ENCODE results near the gene BARD1.

Gene BARD1

DNA sequence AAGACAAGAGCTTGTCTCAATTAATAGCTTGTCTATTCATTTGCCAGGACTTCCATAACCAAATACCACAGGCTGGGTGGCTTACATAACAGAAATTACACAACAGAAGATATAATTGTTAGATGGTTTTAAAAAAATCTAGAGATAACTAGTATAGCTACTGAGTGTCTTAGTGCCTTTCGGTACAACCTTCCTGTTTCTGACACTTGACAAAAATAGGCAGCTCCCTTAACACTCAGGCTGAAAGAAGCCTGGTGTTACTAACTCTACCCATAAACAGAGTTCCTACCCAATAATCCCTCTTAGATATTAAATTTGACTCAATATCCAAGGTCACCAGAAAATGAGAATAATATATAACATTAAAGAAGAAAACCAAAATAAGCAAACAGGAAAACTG is 129.7 kb downstream of the BARD1 start:
- H3K27ac ChIP-seq (ENCODE audit: low read depth, low read length), result no peak overlapping the region
- H3K36me3 ChIP-seq (ENCODE audit: control insufficient read depth, low read length), result no peaks in the 10 kb centered on the region
- H3K27me3 ChIP-seq (ENCODE audit: control insufficient read depth, low read length), result no peaks in the 10 kb centered on the region
- no peaks in the 10 kb centered on the region for H3K4me1 ChIP-seq (ENCODE audit: control insufficient read depth, low read length)
- H3F3A ChIP-seq (ENCODE audit: control insufficient read depth, insufficient read depth), result no peaks in the 10 kb centered on the region
- H3K4me2 ChIP-seq (ENCODE audit: low read length), result no peak overlapping the region
- H3K79me2 ChIP-seq (ENCODE audit: control insufficient read depth, low read length), result no peaks in the 10 kb centered on the region
- H4K20me1 ChIP-seq (ENCODE audit: control insufficient read depth, insufficient read depth, low read depth, low read length), result no peaks in the 10 kb centered on the region
- no peaks in the 10 kb centered on the region for H3K9me2 ChIP-seq (replicated peaks; ENCODE audit: control insufficient read depth, low read length)
- no peaks in the 10 kb centered on the region for H3K9me3 ChIP-seq (ENCODE audit: control insufficient read depth, insufficient read depth, low read length)
- TF ChIP-seq, protein P1, sequence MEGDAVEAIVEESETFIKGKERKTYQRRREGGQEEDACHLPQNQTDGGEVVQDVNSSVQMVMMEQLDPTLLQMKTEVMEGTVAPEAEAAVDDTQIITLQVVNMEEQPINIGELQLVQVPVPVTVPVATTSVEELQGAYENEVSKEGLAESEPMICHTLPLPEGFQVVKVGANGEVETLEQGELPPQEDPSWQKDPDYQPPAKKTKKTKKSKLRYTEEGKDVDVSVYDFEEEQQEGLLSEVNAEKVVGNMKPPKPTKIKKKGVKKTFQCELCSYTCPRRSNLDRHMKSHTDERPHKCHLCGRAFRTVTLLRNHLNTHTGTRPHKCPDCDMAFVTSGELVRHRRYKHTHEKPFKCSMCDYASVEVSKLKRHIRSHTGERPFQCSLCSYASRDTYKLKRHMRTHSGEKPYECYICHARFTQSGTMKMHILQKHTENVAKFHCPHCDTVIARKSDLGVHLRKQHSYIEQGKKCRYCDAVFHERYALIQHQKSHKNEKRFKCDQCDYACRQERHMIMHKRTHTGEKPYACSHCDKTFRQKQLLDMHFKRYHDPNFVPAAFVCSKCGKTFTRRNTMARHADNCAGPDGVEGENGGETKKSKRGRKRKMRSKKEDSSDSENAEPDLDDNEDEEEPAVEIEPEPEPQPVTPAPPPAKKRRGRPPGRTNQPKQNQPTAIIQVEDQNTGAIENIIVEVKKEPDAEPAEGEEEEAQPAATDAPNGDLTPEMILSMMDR (IDR thresholded peaks at IDR 0.05; ENCODE audit: low read depth, low read length, poor library complexity, severe bottlenecking), result no peak
- TF ChIP-seq EZH2phosphoT487 (IDR thresholded peaks at IDR 0.05; ENCODE audit: borderline replicate concordance, low read length), result no peak
- no peak overlapping the region for H3K4me3 ChIP-seq (ENCODE audit: low read length)

DNA sequence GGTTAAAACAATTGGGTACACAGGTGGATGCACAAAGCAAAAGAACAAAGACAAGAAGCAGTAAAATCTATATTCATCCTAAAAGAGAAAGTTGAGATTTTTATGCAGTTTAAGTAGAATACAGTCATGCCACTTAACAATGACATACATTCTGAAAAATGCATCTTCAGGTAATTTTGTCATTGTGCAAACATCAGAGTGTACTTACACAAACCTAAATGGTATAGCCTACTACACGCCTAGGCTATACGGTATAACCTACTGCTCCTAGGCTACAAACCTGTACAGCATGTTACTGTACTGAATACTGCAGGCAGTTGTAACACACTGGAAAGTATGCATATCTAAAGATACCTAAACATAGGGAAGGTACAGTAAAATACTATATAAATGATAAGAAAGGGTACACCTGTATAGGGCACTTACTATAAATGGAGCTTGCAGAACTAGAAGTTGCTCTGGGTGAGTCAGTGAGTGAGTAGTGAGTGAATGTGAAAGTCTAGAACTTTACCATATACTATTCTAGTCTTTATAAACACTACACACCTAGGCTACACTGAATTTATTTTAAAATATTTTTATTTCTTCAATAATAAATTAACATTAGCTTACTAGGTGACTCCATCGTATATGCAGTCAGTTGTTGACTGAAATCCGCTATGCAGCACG is 132.9 kb downstream of the BARD1 start:
- Histone ChIP-seq H3K9me3 (ENCODE audit: control insufficient read depth, insufficient read depth, low read length) (no peaks in the 10 kb centered on the region), H3K4me1 (ENCODE audit: control insufficient read depth, low read length) (no peaks in the 10 kb centered on the region), H3K27me3 (ENCODE audit: control insufficient read depth, low read length) (no peaks in the 10 kb centered on the region), H3K79me2 (ENCODE audit: control insufficient read depth, low read length) (no peaks in the 10 kb centered on the region), H3K4me3 (ENCODE audit: low read length) (no peak overlapping the region), H3K9me2 (replicated peaks; ENCODE audit: control insufficient read depth, low read length) (no peaks in the 10 kb centered on the region), H3K27ac (ENCODE audit: low read depth, low read length) (no peak overlapping the region), H3F3A (ENCODE audit: control insufficient read depth, insufficient read depth) (no peaks in the 10 kb centered on the region), H3K4me2 (ENCODE audit: low read length) (no peak overlapping the region), H3K36me3 (ENCODE audit: control insufficient read depth, low read length) (no peaks in the 10 kb centered on the region), H4K20me1 (ENCODE audit: control insufficient read depth, insufficient read depth, low read depth, low read length) (no peaks in the 10 kb centered on the region)
- TF ChIP-seq, protein P1 (IDR thresholded peaks at IDR 0.05; ENCODE audit: low read depth, low read length, poor library complexity, severe bottlenecking), result no peak
- TF ChIP-seq EZH2phosphoT487 (IDR thresholded peaks at IDR 0.05; ENCODE audit: borderline replicate concordance, low read length), result no peak

Data from DOHH2 (cell line).